CD4-positive, alpha-beta T cell treated with Interleukin-21 for 1 hour (primary cell): ENCODE measurements around the gene RAC2.

Experiments
- DNase-seq: peaks from one replicate; pipeline ENCODE4 v3.0.0-alpha.2; 2020

RAC2 gene

GRCh38 chr22:37184816-37185541 is 59.1 kb downstream of the RAC2 start:
- no peak for DNase-seq

- DNase-seq = no peak
Measured at GRCh38 chr22:37184380-37184755, 59.7 kb downstream of the RAC2 start.

GRCh38 chr22:37183432-37184379 is 60.4 kb downstream of the RAC2 start:
- DNase-seq = no peak

- DNase-seq = no peak
Measured at GRCh38 chr22:37182949-37183245, 61.2 kb downstream of the RAC2 start.

- DNase-seq = no peak
Measured at GRCh38 chr22:37182101-37182948, 61.7 kb downstream of the RAC2 start.

- no peak for DNase-seq
Measured at GRCh38 chr22:37181681-37182080, 62.4 kb downstream of the RAC2 start.

GRCh38 chr22:37180531-37181231 is 63.4 kb downstream of the RAC2 start:
- DNase-seq = no peak

GRCh38 chr22:37179622-37180420 is 64.2 kb downstream of the RAC2 start:
- DNase-seq = no peak

GRCh38 chr22:37179126-37179470 is 65.0 kb downstream of the RAC2 start:
- no peak for DNase-seq

- DNase-seq = no peak
Measured at GRCh38 chr22:37178350-37179125, 65.5 kb downstream of the RAC2 start.

GRCh38 chr22:37177755-37178154 is 66.3 kb downstream of the RAC2 start:
- DNase-seq = no peak

GRCh38 chr22:37177221-37177620 is 66.8 kb downstream of the RAC2 start:
- no peak for DNase-seq

GRCh38 chr22:37176464-37177061 is 67.5 kb downstream of the RAC2 start:
- no peak for DNase-seq

GRCh38 chr22:37175414-37176281 is 68.4 kb downstream of the RAC2 start:
- no peak for DNase-seq
